ENCODE results near the gene STRBP. TPM values are rescaled to one million over a fixed set of nuclear protein-coding genes. Genes with fewer than 3 reads are reported as not detected.

The STRBP gene
- total and polyA plus RNA-seq, 9 of the 15 experiments (the other 6 are each of a cell fraction or from before 2014, with no cell fraction given) = 27.7 to 84.0 (median 70.2) TPM

DNA sequence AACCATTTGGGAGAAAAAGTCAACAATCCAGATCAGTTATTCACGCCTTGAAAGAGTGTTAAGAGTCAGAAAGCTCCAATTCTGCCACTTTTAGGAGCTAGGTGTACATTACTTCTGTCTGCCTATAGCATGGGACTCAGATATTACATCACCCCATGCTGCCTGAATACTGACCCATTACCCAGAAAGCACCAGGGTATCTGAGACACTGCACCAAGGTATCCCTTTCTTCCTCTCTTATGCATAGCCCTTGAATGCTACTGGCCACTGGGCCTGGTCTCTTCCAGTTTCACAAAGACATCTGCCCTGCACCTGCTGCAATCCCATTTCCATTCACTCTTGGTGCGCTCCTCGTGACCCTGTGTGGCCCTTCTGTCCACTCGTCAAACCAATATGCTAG, 2.6 kb downstream of the STRBP start (continued):
- TF ChIP-seq TRIM25 (IDR thresholded peaks at IDR 0.05; ENCODE audit: borderline replicate concordance) (no peak), ZBTB34 (CRISPR knock-in tag; IDR thresholded peaks at IDR 0.05) (no peak), GATAD2A (IDR thresholded peaks at IDR 0.05) (no peak), NFRKB (IDR thresholded peaks at IDR 0.05; ENCODE audit: low read depth) (0 out of 2 replicates have a peak, but pooled peaks have one; percentile 24), CXXC5 (CRISPR knock-in tag; IDR thresholded peaks at IDR 0.05) (peak; percentile 37), IRF2 (CRISPR knock-in tag; IDR thresholded peaks at IDR 0.05) (no peak), EP400 (IDR thresholded peaks at IDR 0.05) (peak; percentile 83), ZNF212 (CRISPR knock-in tag; IDR thresholded peaks at IDR 0.05) (no peak), RFX5 (IDR thresholded peaks at IDR 0.05; ENCODE audit: low read depth, low read length) (no peak), CTBP1 (IDR thresholded peaks at IDR 0.05; ENCODE audit: borderline replicate concordance) (peak; percentile 55; the same call in 1 of the 2 replicates), ATF1 (CRISPR knock-in tag; IDR thresholded peaks at IDR 0.05) (no peak), ATF1 (tag; IDR thresholded peaks at IDR 0.05) (0 out of 2 replicates have a peak, but pooled peaks have one; percentile 12), ATF3 (IDR thresholded peaks at IDR 0.05) (peak; percentile 94), ATF3 (CRISPR knock-in tag; conservative IDR thresholded peaks at IDR 0.05) (no peak), FIP1L1 (IDR thresholded peaks at IDR 0.05; ENCODE audit: low read depth, low read length, poor library complexity, severe bottlenecking) (no peak), ETS2 (tag; IDR thresholded peaks at IDR 0.05; ENCODE audit: borderline replicate concordance, poor library complexity, severe bottlenecking) (no peak), ZNF3 (CRISPR knock-in tag; IDR thresholded peaks at IDR 0.05) (no peak), ZNF253 (CRISPR knock-in tag; conservative IDR thresholded peaks at IDR 0.05) (no peak), ZEB2 (IDR thresholded peaks at IDR 0.05) (0 out of 2 replicates have a peak, but pooled peaks have one; percentile 26), CEBPB (tag; IDR thresholded peaks at IDR 0.05) (peak; percentile 69), ATF7 (IDR thresholded peaks at IDR 0.05) (peak; percentile 75; the same call in 1 of the 2 replicates)
- TF ChIP-seq, protein P1, sequence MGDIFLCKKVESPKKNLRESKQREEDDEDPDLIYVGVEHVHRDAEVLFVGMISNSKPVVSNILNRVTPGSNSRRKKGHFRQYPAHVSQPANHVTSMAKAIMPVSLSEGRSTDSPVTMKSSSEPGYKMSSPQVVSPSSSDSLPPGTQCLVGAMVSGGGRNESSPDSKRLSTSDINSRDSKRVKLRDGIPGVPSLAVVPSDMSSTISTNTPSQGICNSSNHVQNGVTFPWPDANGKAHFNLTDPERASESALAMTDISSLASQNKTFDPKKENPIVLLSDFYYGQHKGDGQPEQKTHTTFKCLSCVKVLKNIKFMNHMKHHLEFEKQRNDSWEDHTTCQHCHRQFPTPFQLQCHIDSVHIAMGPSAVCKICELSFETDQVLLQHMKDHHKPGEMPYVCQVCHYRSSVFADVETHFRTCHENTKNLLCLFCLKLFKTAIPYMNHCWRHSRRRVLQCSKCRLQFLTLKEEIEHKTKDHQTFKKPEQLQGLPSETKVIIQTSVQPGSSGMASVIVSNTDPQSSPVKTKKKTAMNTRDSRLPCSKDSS (IDR thresholded peaks at IDR 0.05; ENCODE audit: low read depth, partially characterized antibody) = no peak
- TF ChIP-seq, protein P2, sequence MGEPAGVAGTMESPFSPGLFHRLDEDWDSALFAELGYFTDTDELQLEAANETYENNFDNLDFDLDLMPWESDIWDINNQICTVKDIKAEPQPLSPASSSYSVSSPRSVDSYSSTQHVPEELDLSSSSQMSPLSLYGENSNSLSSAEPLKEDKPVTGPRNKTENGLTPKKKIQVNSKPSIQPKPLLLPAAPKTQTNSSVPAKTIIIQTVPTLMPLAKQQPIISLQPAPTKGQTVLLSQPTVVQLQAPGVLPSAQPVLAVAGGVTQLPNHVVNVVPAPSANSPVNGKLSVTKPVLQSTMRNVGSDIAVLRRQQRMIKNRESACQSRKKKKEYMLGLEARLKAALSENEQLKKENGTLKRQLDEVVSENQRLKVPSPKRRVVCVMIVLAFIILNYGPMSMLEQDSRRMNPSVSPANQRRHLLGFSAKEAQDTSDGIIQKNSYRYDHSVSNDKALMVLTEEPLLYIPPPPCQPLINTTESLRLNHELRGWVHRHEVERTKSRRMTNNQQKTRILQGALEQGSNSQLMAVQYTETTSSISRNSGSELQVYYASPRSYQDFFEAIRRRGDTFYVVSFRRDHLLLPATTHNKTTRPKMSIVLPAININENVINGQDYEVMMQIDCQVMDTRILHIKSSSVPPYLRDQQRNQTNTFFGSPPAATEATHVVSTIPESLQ (CRISPR knock-in tag; IDR thresholded peaks at IDR 0.05) = no peak

Measured in K562 (cell line).